ENCODE data around the gene CDHR2. TPM values are rescaled to one million over a fixed set of nuclear protein-coding genes. Genes with fewer than 3 reads are reported as not detected.

The CDHR2 gene
- polyA plus RNA-seq, 1 experiment, result not detected

- Histone ChIP-seq H3K4me3 (ENCODE audit: low read depth, low read length) (no peak overlapping the region), H3K9me3 (ENCODE audit: control insufficient read depth, insufficient read depth, low read length) (no peaks in the 10 kb centered on the region), H3K27me3 (ENCODE audit: control insufficient read depth, insufficient read depth, low read length) (no peaks in the 10 kb centered on the region), H3K27ac (ENCODE audit: low read depth, low read length) (no peak overlapping the region)
- ChIA-PET CTCF (no interaction called here), POLR2A (no interaction called here)
- DNase-seq (ENCODE audit: low read depth, low spot score), result no peak
- no peak for TF ChIP-seq CTCF (IDR thresholded peaks at IDR 0.05; ENCODE audit: low read depth, low read length)
These were observed 29.1 kb upstream of the CDHR2 start for GRCh38 chr5:176519810-176520720.

- no peak for TF ChIP-seq CTCF (IDR thresholded peaks at IDR 0.05; ENCODE audit: low read depth, low read length)
- CTCF ChIA-PET, result no interaction called here
- H3K9me3 ChIP-seq (ENCODE audit: control insufficient read depth, insufficient read depth, low read length), result no peaks in the 10 kb centered on the region
- DNase-seq (ENCODE audit: low read depth, low spot score), result no peak
- POLR2A ChIA-PET, result interaction anchor here (2.2 kb wide), 1 partner anchor 16 kb away, joined by 5 read pairs; the partner anchor contains the start of gene RNF44
- no peaks in the 10 kb centered on the region for H3K27me3 ChIP-seq (ENCODE audit: control insufficient read depth, insufficient read depth, low read length)
- H3K27ac ChIP-seq (ENCODE audit: low read depth, low read length), result no peak overlapping the region
- H3K4me3 ChIP-seq (ENCODE audit: low read depth, low read length), result no peak overlapping the region
These were observed 27.9 kb upstream of the CDHR2 start for GRCh38 chr5:176521286-176521685.

GRCh38 chr5:176521699-176522263, 27.4 kb upstream of the CDHR2 start:
- Histone ChIP-seq H3K27ac (ENCODE audit: low read depth, low read length) (no peak overlapping the region), H3K4me3 (ENCODE audit: low read depth, low read length) (no peak overlapping the region), H3K27me3 (ENCODE audit: control insufficient read depth, insufficient read depth, low read length) (no peaks in the 10 kb centered on the region), H3K9me3 (ENCODE audit: control insufficient read depth, insufficient read depth, low read length) (no peaks in the 10 kb centered on the region)
- DNase-seq (ENCODE audit: low read depth, low spot score), result no peak
- TF ChIP-seq CTCF (IDR thresholded peaks at IDR 0.05; ENCODE audit: low read depth, low read length), result no peak
- ChIA-PET CTCF (no interaction called here), POLR2A (interaction anchor here (2.2 kb wide), 1 partner anchor 15 kb away, joined by 5 read pairs; the partner anchor contains the start of gene RNF44)

GRCh38 chr5:176524138-176524537, 25.0 kb upstream of the CDHR2 start:
- ChIA-PET POLR2A (no interaction called here), CTCF (interaction anchor here (0.7 to 1.1 kb wide), 2 partner anchors 76 to 404 kb away, joined by 3 to 4 read pairs; partner anchors contain the start of gene FAF2)
- DNase-seq (ENCODE audit: low read depth, low spot score), result no peak
- Histone ChIP-seq H3K27ac (ENCODE audit: low read depth, low read length) (no peak overlapping the region), H3K27me3 (ENCODE audit: control insufficient read depth, insufficient read depth, low read length) (no peaks in the 10 kb centered on the region), H3K9me3 (ENCODE audit: control insufficient read depth, insufficient read depth, low read length) (no peaks in the 10 kb centered on the region), H3K4me3 (ENCODE audit: low read depth, low read length) (no peak overlapping the region)
- TF ChIP-seq CTCF (IDR thresholded peaks at IDR 0.05; ENCODE audit: low read depth, low read length), result no peak

GRCh38 chr5:176524987-176525386, 24.2 kb upstream of the CDHR2 start:
- H3K27me3 ChIP-seq (ENCODE audit: control insufficient read depth, insufficient read depth, low read length), result no peaks in the 10 kb centered on the region
- H3K27ac ChIP-seq (ENCODE audit: low read depth, low read length), result no peak overlapping the region
- POLR2A ChIA-PET, result interaction anchor here (1.1 kb wide), 1 partner anchor 10 kb away, joined by 3 read pairs; no protein-coding TSS in a partner anchor
- DNase-seq (ENCODE audit: low read depth, low spot score), result no peak
- no peak overlapping the region for H3K4me3 ChIP-seq (ENCODE audit: low read depth, low read length)
- TF ChIP-seq CTCF (IDR thresholded peaks at IDR 0.05; ENCODE audit: low read depth, low read length), result no peak
- no peaks in the 10 kb centered on the region for H3K9me3 ChIP-seq (ENCODE audit: control insufficient read depth, insufficient read depth, low read length)
- CTCF ChIA-PET, result no interaction called here
